NCI-H345 treated with DMSO at 0.1 percent for 48 hours (cell line): Measurements from ENCODE around the gene FAR2.
"Not testable (repeated sequence)": the region's sequence is repeated elsewhere in the genome, so short reads cannot be mapped to it uniquely, and the experiment has no call there.

Source experiments
- DNase-seq: peaks from one replicate; lab custom pipeline; 2025; ENCODE audit not compliant: unreplicated experiment; lab: John Stamatoyannopoulos, UW

The FAR2 gene

DNA sequence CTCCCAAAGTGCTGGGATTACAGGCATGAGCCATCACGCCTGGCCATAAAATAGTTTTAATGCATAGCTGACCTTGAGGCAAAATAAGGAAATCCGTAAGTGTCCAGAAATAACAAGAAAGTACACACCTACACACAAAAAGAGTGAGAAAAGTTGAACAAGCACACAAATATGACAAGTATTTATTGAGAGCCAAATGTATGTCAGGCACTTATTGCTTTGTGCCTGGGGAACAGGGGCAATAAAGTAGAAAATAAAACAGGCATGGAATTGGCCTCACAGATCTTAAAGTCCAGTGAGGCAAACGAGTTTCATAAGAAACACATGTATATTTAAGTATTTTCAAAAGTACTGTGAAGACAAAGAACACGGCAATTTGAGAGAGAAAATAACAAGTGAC lies 128.2 kb downstream of the FAR2 start:
- DNase-seq, result no peak

DNA sequence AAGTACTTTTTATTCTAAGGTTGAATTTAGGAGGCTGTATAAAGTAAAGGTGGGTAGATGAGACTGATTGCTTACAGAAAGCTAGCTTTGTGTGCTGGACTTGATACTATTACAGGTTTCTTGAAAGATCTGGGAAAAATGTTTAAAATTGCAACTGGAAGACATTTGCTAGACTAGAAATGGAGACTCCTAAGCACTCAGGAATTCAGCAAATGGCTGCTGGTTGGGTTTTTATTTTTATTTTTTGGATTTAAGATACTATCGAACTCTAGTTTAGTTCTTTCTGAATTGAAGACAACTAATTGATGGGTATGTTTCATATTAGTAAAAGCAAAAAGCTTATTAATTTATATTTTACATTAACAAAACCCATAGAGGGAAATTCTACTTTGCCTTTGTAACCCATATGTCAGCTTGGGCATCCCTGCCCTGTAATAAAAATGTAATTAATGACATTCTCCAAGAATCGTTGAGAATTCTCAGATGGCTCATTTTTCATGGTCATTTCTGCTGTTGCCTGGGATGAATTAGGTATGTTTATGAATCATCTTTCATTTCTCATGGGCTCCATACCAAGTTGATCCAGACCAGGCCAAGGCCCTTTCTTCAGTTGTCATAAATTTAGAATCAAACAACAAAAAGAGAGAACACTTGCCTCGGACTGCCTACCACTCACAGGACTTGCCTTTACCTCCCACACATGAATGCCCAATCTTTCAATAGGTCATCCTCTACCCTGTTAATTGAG lies 129.8 kb downstream of the FAR2 start:
- no peak for DNase-seq

DNA sequence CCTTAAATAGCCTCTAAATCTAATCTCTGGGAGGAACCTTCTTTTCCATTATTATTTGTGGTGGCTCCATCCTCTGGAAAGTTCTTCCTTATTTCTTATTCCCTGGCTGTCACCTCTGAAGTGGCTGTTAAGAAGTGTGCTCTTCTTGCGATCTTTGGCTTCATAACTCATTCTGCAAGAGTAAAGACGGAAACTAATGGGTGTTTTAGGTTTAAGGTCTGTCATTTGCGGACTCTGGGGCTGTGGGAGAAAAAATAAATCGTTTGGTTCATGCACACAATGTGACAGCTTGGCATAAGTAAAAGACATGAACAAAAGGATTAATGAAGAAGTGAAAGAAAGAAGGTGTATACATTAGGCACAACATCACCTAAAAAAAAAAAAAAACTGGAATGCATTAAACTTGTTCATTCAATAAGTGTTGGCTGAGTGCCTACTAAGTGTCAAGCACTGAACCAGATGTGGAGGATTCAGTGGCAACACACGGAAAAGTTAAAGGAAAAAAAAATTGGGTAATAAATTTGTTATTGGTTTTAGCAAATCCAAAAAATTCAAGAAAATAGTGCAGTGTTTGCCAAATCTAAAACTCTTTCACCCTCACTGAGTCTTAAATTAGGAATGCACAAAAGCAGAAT lies 132.4 kb downstream of the FAR2 start:
- DNase-seq, result no peak

DNA sequence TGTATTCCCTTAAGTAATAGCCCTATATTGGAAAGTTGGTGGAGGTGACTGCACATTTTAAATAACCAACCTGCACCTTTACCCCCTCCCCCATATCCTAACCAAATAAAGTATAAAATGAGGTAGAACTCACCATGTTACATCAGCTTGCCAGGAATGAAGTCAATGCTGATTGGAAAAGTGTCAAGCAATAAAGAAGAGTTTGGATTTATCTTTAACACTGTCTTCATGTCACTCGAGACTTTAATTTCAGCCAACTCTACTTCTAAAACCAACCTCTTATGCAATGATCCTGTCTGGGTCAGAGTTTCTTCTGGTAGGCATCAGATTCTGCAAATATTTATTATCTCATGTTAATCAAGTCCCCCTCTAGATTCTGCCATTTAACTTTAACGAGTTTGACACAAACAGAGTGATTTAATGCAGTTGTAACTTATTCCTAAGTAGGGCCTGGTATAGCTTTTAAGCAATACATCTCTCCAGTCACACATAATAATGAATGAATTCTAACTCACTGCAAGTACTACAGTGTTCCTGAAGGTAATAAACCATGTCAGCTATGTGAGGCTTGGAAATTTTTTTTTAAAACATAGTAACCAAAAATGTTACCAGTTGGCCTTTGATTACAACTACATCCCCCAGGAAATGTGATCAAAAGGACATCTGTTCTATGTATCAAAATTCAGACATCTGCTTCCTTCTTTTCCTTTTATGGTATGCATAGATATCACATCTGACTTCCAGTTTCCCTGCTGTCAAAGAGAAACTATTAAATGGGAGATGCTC lies 133.1 kb downstream of the FAR2 start:
- DNase-seq, result no peak

DNA sequence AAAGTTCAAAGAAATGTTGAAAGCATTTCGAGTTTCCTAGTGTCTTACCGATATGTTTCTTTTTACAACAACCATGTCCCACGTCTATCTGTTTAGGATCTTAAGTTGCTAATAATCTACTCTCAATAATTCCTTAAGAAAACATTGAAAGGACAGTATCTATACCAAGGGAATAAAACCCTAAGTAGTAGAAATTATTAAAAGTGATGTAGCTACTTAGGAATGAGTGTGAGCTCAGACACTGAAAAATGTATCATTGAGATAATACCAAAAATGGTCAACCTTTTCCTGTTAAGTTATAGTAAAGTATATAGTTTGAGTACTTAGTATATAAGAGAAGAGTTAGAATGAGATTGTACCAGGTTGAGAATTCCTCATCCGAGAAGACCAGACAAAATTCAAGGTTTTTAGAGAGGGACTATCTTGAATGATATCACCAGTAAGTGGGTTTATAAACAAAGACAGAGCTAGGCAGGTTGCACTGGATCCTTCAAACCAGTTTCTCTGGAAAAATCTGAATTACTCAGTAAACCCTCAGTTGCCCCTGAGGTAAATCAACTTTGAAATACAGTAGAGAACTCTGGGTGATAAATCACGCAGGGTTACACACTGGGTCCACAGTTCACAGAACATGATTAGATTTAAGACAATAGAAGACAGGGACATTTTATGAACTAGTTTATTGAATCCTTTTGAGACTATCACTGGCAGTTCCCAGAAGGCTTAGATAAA lies 135.1 kb downstream of the FAR2 start:
- DNase-seq, result no peak

DNA sequence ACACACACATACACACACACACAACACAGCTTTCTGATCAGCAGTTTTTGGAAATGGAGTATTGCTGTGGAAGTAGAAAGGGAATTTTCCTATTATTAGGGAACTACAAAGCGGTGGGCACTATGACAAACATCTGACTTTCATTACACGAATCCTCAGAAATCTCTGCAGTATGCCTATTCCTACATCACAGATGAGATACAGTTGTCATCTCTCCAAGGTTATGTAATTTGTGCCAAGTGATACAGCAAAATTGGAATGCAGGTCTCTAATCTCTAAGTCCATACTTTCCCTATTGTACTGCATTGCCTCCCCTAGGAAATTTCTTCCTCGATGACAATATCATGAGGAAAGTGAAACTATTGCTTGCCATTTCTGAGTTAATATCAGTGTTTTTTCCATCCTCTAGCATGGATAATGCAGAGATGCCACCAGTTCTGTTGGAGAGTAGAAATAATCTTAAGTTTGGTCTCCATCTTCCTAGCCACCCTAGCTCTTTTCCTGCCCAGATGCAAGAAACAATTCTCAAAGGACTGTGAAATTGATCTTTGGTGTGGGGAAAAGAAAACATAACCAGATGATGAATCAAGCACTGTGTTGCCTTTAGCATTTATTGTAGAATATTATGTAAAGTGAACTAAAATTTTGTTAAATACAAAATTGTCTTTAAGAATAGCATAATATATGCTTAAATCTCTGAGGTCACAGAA lies 137.2 kb downstream of the FAR2 start:
- no peak for DNase-seq

DNA sequence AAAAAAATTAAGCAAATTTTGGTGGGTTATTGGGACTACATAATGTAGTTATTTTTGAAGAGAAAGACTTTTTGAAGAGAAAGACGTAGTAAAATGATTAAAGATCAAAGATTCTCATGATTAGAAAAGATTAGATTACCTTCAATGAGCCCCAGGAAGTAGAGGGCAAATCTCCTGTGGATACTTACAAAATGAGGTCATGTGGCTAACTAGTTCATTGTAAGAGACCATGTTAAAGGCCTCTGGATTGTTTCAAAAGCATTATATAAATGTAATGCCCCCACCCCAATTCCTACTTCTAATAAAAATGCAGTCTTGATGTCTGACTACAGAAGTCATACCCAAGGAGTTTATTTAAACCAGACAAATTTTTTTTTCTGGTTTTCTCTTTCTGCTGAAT lies 138.5 kb downstream of the FAR2 start:
- DNase-seq, result no peak

DNA sequence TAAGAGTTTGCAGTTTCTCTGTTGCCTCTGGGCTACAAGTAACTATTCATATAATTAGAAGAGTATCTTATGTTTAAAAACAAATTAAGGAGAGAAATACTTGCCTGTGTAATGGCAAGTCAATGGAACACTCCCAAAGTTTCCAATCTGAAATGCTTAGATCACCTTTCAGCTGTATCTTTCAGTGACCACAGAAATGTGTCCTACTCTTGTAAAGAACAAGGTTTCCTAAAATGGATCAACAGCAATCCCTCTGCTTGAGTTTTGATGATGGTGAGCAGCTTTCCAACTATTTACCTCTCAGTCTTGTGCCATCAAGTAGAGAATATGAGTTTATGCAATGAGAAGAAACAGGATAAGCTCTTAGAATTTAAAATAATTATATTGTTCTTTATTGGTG lies 139.0 kb downstream of the FAR2 start:
- DNase-seq, result no peak

DNA sequence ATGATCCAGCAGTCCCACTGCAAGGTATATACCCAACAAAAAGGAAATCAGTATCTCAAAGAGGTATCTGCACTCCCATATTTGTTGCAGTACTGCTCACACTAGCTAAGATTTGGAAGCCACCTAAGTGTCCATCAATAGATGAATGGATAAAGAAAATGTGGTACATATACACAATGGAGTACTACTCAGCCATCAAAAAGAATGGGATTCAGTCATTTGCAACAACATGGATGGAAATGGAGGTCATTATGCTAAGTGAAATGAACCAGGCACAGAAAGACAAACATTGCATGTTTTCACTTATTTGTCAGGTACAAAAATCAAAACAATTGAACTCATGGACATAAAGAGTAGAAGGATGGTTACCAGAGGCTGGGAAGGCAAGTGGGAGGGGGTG lies 141.4 kb downstream of the FAR2 start:
- DNase-seq, result not testable (repeated sequence)

DNA sequence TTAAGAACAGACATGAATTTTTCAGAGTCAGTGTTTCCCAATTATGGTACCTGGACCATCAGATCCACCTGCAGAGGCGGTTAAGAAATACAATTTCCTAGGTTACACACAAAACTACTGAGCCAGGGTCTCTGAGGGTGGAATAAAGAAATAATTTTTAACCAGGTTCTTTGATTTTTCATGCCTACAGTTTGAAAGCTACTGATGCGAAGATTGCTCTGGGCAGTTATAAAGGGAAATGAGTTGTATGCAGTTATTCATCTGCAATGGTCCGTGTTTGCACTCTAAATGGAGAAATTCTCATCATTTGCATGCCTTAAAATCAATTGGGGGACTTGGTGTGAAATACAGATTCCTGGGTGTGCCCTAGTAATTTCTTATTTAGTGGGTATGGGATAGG lies 142.1 kb downstream of the FAR2 start:
- no peak for DNase-seq

DNA sequence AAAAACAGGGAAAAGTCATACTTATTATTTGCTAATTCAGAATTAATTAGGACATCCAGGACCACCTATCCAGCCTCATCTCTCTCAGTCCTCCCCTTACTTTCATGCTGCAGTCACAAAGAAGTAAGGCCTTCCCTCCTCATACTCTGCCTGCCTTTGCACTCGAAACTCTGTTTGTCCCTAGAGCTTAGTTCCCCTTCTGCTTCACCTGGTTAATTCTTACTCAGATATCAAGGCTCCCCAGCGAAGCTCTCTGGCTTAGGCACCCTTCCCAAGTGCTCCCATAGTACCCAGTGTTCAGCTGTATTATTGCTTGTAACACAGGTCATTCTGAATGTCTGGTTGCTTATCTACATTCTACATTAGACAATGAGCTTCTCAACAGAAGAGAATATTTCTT lies 150.6 kb downstream of the FAR2 start:
- DNase-seq, result no peak

DNA sequence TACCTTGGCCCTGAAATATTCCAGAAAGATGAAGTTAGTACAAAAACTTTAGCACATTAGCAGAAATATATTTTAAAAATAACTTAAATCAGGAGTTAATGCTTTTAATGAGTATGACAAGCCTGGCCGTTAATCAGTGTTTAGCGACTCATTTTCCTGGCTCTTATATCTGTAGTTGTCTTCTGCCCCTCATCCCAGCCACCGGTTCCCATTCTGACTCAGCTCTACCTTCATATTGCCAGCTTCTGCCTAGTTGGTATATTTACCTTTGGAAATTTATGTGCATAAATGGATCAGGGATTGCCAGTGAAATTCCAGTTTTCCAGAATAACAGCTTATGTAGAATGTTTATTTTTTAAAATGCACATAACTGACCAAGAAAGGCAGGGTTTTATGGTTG lies 152.0 kb downstream of the FAR2 start:
- DNase-seq, result no peak

DNA sequence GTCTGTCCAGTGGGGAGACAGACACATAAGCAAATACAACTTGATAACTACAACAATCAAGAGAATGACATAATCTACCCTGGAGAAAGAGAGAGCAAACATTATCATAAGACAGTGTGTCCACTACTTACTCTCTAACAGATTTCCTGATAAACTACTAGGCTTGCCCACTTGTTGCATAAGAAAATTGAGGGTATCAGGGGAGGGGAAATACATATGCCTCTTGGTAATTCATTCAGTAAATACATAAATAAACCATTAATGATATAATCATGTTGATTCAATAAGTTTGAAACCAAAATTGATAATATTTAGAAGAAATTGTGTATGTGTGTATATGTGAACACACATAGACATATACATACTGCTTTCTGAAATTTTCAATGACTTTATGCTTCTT lies 155.3 kb downstream of the FAR2 start:
- DNase-seq, result no peak

DNA sequence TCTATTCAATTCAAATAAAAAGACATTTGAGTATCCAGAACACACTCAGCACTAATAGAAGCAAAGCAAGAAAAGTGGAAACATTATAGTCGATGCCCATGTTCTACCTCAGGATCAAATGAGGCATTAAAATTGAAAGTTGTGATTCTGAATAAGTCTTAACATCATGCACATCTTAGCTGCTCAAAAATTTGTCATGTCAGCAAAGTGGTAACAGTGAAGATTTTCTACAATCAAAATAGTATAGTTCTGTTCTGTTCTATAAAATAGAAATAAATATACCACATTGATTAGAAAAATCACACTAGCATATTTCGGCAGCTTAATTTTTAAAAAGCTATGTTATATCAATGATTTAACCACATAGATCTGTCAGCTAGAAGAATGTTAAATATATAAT lies 157.2 kb downstream of the FAR2 start:
- DNase-seq, result no peak

DNA sequence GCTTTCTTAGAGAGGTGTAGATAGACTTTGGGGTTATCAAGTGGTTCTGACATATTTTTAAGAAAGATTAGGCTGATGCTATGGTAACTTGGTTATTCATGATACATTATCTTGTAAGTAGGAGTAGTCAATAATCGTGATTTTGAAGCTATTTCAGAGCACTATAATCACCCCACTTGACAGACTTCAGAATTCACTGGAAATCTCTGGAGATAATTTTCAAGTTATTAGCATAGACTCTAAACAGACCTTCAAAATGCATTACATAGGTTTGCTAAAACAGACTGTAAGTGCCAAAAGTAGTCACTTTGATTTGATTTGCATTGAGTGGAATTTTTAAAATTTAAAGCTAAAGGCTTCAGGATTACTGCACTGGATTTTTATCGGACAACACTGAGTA lies 157.6 kb downstream of the FAR2 start:
- no peak for DNase-seq

DNA sequence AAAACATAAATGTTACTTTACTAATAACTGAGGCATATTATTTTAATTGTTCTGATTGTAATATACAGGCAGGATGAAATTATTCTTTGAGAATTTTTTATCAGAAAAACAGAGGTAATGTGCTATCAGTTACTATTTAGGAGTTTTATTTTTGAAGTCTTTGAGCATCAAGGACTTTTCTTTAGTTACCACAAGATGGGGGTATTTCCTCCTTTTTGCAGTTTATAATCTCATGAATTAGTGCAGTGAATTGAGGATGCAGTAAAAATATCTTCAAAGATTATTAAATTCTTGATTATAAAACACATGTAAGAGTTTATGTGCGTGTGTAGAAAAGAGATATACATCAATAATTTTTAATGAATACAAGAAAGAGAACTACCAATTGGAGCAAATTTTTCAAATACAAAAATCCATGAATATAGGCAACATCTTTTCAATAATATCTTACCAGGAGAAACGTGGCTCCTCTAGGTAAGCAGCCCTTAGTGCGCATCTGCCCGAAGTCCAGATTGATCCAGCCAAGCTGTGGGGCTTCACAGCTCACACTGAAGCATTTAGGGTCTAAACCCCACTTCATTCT lies 160.3 kb downstream of the FAR2 start:
- DNase-seq, result no peak

DNA sequence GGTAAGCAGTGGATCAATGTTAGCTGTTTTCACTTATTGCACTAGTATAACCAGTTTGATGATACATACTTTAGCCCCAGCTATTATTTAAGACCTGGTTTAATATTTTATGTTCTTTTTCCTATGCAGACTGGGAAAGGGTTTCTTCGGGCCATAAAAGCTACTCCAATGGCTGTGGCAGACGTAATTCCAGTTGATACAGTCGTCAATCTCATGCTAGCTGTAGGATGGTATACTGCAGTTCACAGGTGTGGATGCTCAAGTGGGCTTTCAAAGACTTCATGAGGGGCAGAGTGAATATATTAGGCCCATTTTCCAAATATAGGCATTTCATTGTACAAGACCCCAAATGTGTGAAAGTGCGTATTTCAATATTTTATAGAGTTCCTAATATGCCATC lies 161.8 kb downstream of the FAR2 start:
- DNase-seq, result no peak

DNA sequence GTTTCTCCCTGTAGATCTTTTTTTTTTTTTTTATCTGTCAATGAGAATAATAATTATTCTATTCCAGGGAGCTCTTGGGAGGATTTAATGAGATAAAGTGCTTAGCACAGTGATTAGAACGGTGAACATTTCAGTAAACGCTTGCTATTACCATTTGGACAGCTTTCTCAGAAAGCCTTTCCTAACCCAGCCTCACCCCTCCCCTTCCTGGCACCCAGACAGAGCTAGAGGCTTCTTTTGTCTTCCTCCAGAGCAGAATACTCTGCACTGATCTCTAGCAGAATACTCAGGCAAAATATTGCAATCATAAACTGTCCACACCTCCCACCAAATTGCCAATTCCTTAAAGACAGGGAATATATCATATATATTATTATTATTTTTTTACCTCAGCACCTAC lies 165.3 kb downstream of the FAR2 start:
- no peak for DNase-seq

DNA sequence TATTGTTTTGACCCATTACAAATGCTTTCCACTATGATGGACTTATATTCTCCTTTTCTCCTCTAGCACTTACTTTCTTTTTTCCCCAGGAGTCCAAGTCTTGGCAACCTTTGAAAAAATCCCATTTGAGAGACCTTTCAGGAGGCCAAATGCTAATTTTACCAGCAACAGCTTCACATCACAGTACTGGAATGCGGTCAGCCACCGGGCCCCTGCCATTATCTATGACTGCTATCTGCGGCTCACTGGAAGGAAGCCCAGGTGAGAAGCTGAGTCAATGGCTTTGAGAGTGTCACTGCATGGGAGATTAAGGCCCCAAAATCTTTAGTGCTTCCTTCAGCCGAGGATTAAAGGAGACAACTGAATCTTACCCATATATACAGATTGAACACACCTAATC lies 167.7 kb downstream of the FAR2 start:
- DNase-seq, result no peak

DNA sequence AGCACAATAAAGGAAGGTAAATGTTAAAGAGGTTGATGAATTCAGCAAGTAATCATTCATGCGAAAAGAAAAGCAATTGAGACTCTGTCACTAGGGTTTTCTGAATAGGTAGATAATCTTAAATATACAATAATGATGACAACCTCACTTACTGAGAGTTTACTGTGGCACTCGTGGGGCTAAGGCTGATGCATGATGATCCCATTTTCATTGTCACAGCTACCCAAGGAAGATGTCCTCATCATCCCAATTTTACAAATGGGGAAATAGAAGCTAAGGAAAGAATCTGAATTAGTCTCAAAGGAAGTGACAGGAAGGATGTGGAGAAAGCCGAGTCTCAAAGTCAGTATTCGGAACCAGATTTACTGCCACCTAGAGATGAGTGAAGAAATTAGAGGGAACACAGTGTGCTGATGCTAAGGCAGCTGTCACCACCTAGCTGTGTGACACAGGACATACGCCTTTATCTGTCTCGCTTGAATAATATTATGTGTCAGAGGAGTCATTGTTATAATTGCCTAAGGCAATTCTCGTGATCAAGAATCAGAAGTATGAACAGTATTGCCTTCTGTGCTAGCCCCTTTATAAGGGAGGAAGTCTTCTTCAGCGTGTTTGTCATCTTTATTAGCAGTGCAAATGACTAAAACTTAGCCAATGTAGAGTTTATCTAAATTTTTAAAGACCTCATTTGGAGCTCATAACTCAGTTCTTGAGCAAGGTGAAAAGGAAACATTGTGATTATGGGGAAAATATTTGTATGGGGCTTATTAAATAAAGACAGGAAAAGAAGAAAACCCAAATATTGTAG lies 168.7 kb downstream of the FAR2 start:
- peak; percentile 57 for DNase-seq
